Hematopoietic multipotent progenitor cell treated with erythropoietin and hydrocortisone succinate and interleukin-3 and kit ligand, for 8 days (in vitro differentiated cells): ENCODE results near the gene RHOJ.

Experiments
- DNase-seq: peaks from one replicate; pipeline ENCODE4 v3.0.0-alpha.2; 2015

The RHOJ gene

GRCh38 chr14:63209160-63209559 is 4.9 kb downstream of the RHOJ start:
- no peak for DNase-seq

- DNase-seq: no peak
These were observed 6.6 kb downstream of the RHOJ start for GRCh38 chr14:63210812-63211211.

GRCh38 chr14:63212209-63212608 is 8.0 kb downstream of the RHOJ start:
- DNase-seq: no peak

GRCh38 chr14:63212776-63213500 is 8.7 kb downstream of the RHOJ start:
- no peak for DNase-seq

- DNase-seq: no peak
These were observed 10.4 kb downstream of the RHOJ start for GRCh38 chr14:63214417-63215196.

- DNase-seq: no peak
These were observed 16.3 kb downstream of the RHOJ start for GRCh38 chr14:63220526-63220925.

- no peak for DNase-seq
These were observed 19.4 kb downstream of the RHOJ start for GRCh38 chr14:63223596-63223995.

GRCh38 chr14:63224196-63224595 is 20.0 kb downstream of the RHOJ start:
- no peak for DNase-seq

GRCh38 chr14:63228217-63228616 is 24.0 kb downstream of the RHOJ start:
- DNase-seq: no peak

- no peak for DNase-seq
These were observed 25.3 kb downstream of the RHOJ start for GRCh38 chr14:63229330-63230059.

- DNase-seq: no peak
These were observed 27.5 kb downstream of the RHOJ start for GRCh38 chr14:63231766-63232165.

GRCh38 chr14:63237791-63238190 is 33.5 kb downstream of the RHOJ start:
- no peak for DNase-seq

- no peak for DNase-seq
These were observed 36.0 kb downstream of the RHOJ start for GRCh38 chr14:63240221-63240620.

- no peak for DNase-seq
These were observed 36.9 kb downstream of the RHOJ start for GRCh38 chr14:63241096-63241495.

GRCh38 chr14:63243646-63244045 is 39.4 kb downstream of the RHOJ start:
- no peak for DNase-seq

- DNase-seq: no peak
These were observed 41.6 kb downstream of the RHOJ start for GRCh38 chr14:63245893-63246292.

GRCh38 chr14:63248211-63248610 is 44.0 kb downstream of the RHOJ start:
- no peak for DNase-seq

- no peak for DNase-seq
These were observed 44.8 kb downstream of the RHOJ start for GRCh38 chr14:63249092-63249491.

- no peak for DNase-seq
These were observed 53.1 kb downstream of the RHOJ start for GRCh38 chr14:63257299-63257698.

GRCh38 chr14:63262446-63262845 is 58.2 kb downstream of the RHOJ start:
- DNase-seq: no peak

- DNase-seq: no peak
These were observed 61.9 kb downstream of the RHOJ start for GRCh38 chr14:63266106-63266505.

GRCh38 chr14:63267171-63267570 is 62.9 kb downstream of the RHOJ start:
- DNase-seq: no peak

GRCh38 chr14:63268771-63269170 is 64.5 kb downstream of the RHOJ start:
- DNase-seq: no peak
